Endothelial cell of umbilical vein (primary cell): ENCODE results near the gene RELN. TPM values are rescaled to one million over a fixed set of nuclear protein-coding genes. Genes with fewer than 3 reads are reported as not detected.

Experiments used
- BruUV-seq: library from RNA; stranded (reverse); fragments of 400-500 nt; replicated peaks from 2 replicates; lab custom pipeline; 2021; lab: Mats Ljungman, UMichigan
- CTCF ChIA-PET: fragments of 300-600, 350-600 bp; sonication (Branson Sonifier 250); formaldehyde crosslinking; loops from one replicate; lab custom pipeline; 2021; ENCODE audit warnings: antibody characterized with exemption, inconsistent platforms; lab: Charles Lee
- POLR2A ChIA-PET: fragments of 300-600, 350-600 bp; sonication (Branson Sonifier 250); formaldehyde crosslinking; loops from one replicate; lab custom pipeline; 2021; ENCODE audit warnings: antibody characterized with exemption, inconsistent platforms; lab: Charles Lee
- DNase-seq: peaks from one replicate; pipeline ENCODE4 v3.0.0-alpha.2; 2011; ENCODE audit warnings: low read depth, low spot score
- FAIRE-seq: peaks from 2 replicates; lab custom pipeline; 2011; peaks lifted over from hg19 to GRCh38; lab: Jason Lieb, UNC
- H2AFZ ChIP-seq: 2 replicates; pipeline ENCODE4 v1.6.0; 2012; ENCODE audit warnings: low read depth, low read length, control low read depth, inconsistent platforms
- H3K27ac ChIP-seq: 2 replicates; pipeline ENCODE4 v1.5.1; 2011; ENCODE audit warnings: low read depth, mild to moderate bottlenecking, control low read depth, low read length, moderate library complexity; ENCODE audit not compliant: insufficient read depth
- H3K27me3 ChIP-seq, 2 experiments: 2 replicates each; pipeline versions ENCODE4 v1.6.0 to v1.6.1; 2011; ENCODE audit warnings: low read length in 2 of 2, mixed read lengths in 1 of 2; ENCODE audit not compliant: control insufficient read depth in 2 of 2, insufficient read depth in 2 of 2
- H3K36me3 ChIP-seq, 2 experiments: 2 replicates in 1 of 2; 3 replicates in 1 of 2; pipeline ENCODE4 v1.5.1; 2011; ENCODE audit warnings: low read length in 2 of 2, mild to moderate bottlenecking in 1 of 2, moderate library complexity in 1 of 2; ENCODE audit not compliant: control insufficient read depth in 2 of 2, insufficient read depth in 2 of 2; ENCODE audit errors: extremely low read depth in 1 of 2
- H3K4me1 ChIP-seq: 3 replicates; pipeline ENCODE4 v1.5.1; 2011; ENCODE audit warnings: mild to moderate bottlenecking, low read length; ENCODE audit not compliant: control insufficient read depth, insufficient read depth; ENCODE audit errors: extremely low read depth
- H3K4me2 ChIP-seq: 2 replicates; pipeline ENCODE4 v1.6.1; 2011; ENCODE audit warnings: low read length, control low read depth, mixed read lengths; ENCODE audit not compliant: insufficient read depth
- H3K4me3 ChIP-seq, 3 experiments: fragments of 200-600 bp in 1 of 3; sonication (generic), shearing (Covaris generic) in 1 of 3; replicated peaks in 1 of 3; 2 replicates each; pipeline ENCODE4 v1.5.1; 2011 to 2016; ENCODE audit warnings: control low read depth in 3 of 3, low read length in 3 of 3, mild to moderate bottlenecking in 2 of 3, inconsistent platforms in 1 of 3, low read depth in 1 of 3, moderate library complexity in 1 of 3; ENCODE audit not compliant: insufficient read depth in 1 of 3
- H3K79me2 ChIP-seq: 2 replicates; pipeline ENCODE4 v1.6.0; 2012; ENCODE audit warnings: low read length, inconsistent platforms; ENCODE audit not compliant: control insufficient read depth, insufficient read depth
- H3K9ac ChIP-seq: replicated peaks from 2 replicates; pipeline ENCODE3; 2011; ENCODE audit warnings: low read length, control low read depth; ENCODE audit not compliant: insufficient read depth; ENCODE audit errors: extremely low read depth
- H3K9me1 ChIP-seq: replicated peaks from 3 replicates; pipeline ENCODE4 v1.6.0; 2011; ENCODE audit warnings: mild to moderate bottlenecking, low read length; ENCODE audit not compliant: control insufficient read depth, insufficient read depth; ENCODE audit errors: extremely low read depth
- H3K9me3 ChIP-seq: replicated peaks from 2 replicates; pipeline ENCODE4 v1.5.1; 2012; ENCODE audit warnings: low read length, inconsistent platforms; ENCODE audit not compliant: control insufficient read depth, insufficient read depth
- H4K20me1 ChIP-seq: replicated peaks from 2 replicates; pipeline ENCODE3; 2011; ENCODE audit warnings: mild to moderate bottlenecking, low read length; ENCODE audit not compliant: control insufficient read depth, insufficient read depth; ENCODE audit errors: extremely low read depth
- CTCF ChIP-seq, 2 donors: IDR thresholded peaks; 1 replicate in 1 of 2; 2 replicates in 1 of 2; pipeline ENCODE4 v1.5.1; 2011; ENCODE audit warnings: low read length in 2 of 2, mild to moderate bottlenecking in 2 of 2, moderate library complexity in 2 of 2, control low read depth in 1 of 2, inconsistent platforms in 1 of 2, low read depth in 1 of 2; ENCODE audit not compliant: insufficient read depth in 1 of 2; ENCODE audit errors: extremely low read depth in 1 of 2
- EZH2 ChIP-seq: IDR thresholded peaks from 2 replicates; pipeline ENCODE4 v1.6.1; 2012; ENCODE audit warnings: borderline replicate concordance, low read depth, mild to moderate bottlenecking, moderate library complexity, low read length, inconsistent platforms; ENCODE audit not compliant: severe bottlenecking
- FOS ChIP-seq: IDR thresholded peaks from 2 replicates; pipeline ENCODE4 v1.6.1; 2011; ENCODE audit warnings: mild to moderate bottlenecking, low read length, moderate library complexity, borderline replicate concordance; ENCODE audit not compliant: insufficient read depth
- GATA2 ChIP-seq: IDR thresholded peaks from 2 replicates; pipeline ENCODE4 v1.7.0; 2011; ENCODE audit warnings: low read depth, mild to moderate bottlenecking, moderate library complexity, mixed read lengths, low read length; ENCODE audit not compliant: insufficient read length, insufficient read depth
- JUN ChIP-seq: IDR thresholded peaks from 2 replicates; pipeline ENCODE4 v1.6.1; 2011; ENCODE audit warnings: borderline replicate concordance, low read depth; ENCODE audit not compliant: insufficient read length, insufficient read depth
- MAX ChIP-seq: IDR thresholded peaks from 2 replicates; pipeline ENCODE4 v1.6.1; 2011; ENCODE audit not compliant: insufficient read depth, insufficient read length
- MYC ChIP-seq: IDR thresholded peaks from one replicate; pipeline ENCODE4 v1.6.1; 2011; ENCODE audit warnings: mild to moderate bottlenecking, low read depth, low read length
- POLR2A ChIP-seq: IDR thresholded peaks from 2 replicates; pipeline ENCODE4 v1.6.1; 2012; ENCODE audit warnings: low read depth, mild to moderate bottlenecking, control low read depth, low read length
- POLR2AphosphoS5 ChIP-seq: IDR thresholded peaks from 2 replicates; pipeline ENCODE4 v1.6.1; 2012; ENCODE audit warnings: low read depth, mild to moderate bottlenecking, control low read depth, low read length, moderate library complexity; ENCODE audit not compliant: insufficient read depth
- dilution Hi-C: fragments of 300-500 bp; cut with MboI; formaldehyde crosslinking; loops from one replicate; pipeline ENCODE4 v1.15.0; 2019; ENCODE audit warnings: low sequenced_read_pairs; ENCODE audit not compliant: extremely low pct_ligation_motif_present
- intact Hi-C: fragments of 100-400 bp; cut with micrococcal nuclease; formaldehyde crosslinking; loops from one replicate; pipeline ENCODE4 v1.10.0; 2022
- polyA plus RNA-seq, 4 experiments: library from polyadenylated mRNA; depleted of rRNA in 3 of 4; stranded (reverse) in 3 of 4; unstranded in 1 of 4; fragments of >200 nt; gene quantifications; 2 replicates each; pipeline versions ENCODE4 v1.2.1 to v1.2.3, GENCODE V29; 2011 to 2012; ENCODE audit warnings: missing spikeins in 1 of 4
- total RNA-seq: library from RNA; stranded (reverse); gene quantifications from 2 replicates; pipeline ENCODE4 v1.2.3, GENCODE V29; 2021

Gene RELN
- total and polyA plus RNA-seq, 2 donors (not counting 3 experiments of a cell fraction or from before 2014, with no cell fraction given) = 0.15 to 0.22 TPM

- no TSS peak for BruUV-seq
- H3K79me2 ChIP-seq = no peaks in the 10 kb centered on the region
- ChIA-PET CTCF (interaction anchor here (1.5 kb wide), 1 partner anchor 13 kb away, joined by 4 read pairs; no protein-coding TSS in a partner anchor), POLR2A (no interaction called here)
- H3K4me2 ChIP-seq = no peak overlapping the region
- H3K4me1 ChIP-seq = no peaks in the 10 kb centered on the region
- no peak overlapping the region for H3K4me3 ChIP-seq
- no peaks in the 10 kb centered on the region for H4K20me1 ChIP-seq
- dilution Hi-C loops (no loop called here), intact Hi-C loops (no loop called here)
- no peaks in the 10 kb centered on the region for H3K36me3 ChIP-seq
- no peak overlapping the region for H2AFZ ChIP-seq
- H3K9me1 ChIP-seq = no peaks in the 10 kb centered on the region
- H3K9ac ChIP-seq = no peak overlapping the region
- H3K27me3 ChIP-seq = no peaks in the 10 kb centered on the region
- no peak for FAIRE-seq
- no peak overlapping the region for H3K27ac ChIP-seq
- no peak for TF ChIP-seq POLR2AphosphoS5
- TF ChIP-seq MAX = no peak
- no peak for TF ChIP-seq CTCF (IDR thresholded peaks at IDR 0.05; ENCODE audit: extremely low read depth in 1 of 2, insufficient read depth in 1 of 2, low read depth in 1 of 2, low read length in 2 of 2)
- TF ChIP-seq POLR2A = no peak
- TF ChIP-seq GATA2 = no peak
- no peak for TF ChIP-seq EZH2
- TF ChIP-seq JUN = no peak
- TF ChIP-seq MYC = no peak
- TF ChIP-seq FOS = no peak
- no peak for DNase-seq
- no peaks in the 10 kb centered on the region for H3K9me3 ChIP-seq
Observed at GRCh38 chr7:104018425-104018824, 29.0 kb upstream of the RELN start.
